Sciatic nerve (tissue), 1 donor: ENCODE data around the gene GPAM. TPM values are rescaled to one million over a fixed set of nuclear protein-coding genes. Genes with fewer than 3 reads are reported as not detected.

Experiments used
- total RNA-seq: library from RNA; stranded (reverse); fragmentation: NEBNext Ultra II Directional; extraction: Animal tissue kit (Norgen Biotek cat#: 25700); gene quantifications from one replicate; pipeline ENCODE4 v1.2.1, GENCODE V29; 2021
- donor health status: DM: no; HTN: no; CAD: no.

The GPAM gene
- total RNA-seq, 1 donor from 2014 or later = 71.9 TPM

Other genes with a start within 250 kb of the GPAM start
- gene TECTB, start 99.6 kb upstream of the GPAM start, total RNA-seq = not detected
- gene ACSL5, start 190.4 kb upstream of the GPAM start, total RNA-seq = 11.3 TPM